G401.6 (cell line): Measurements from ENCODE around the gene PRELP.

ENCODE experiments used
- FAIRE-seq: peaks from 2 replicates; lab custom pipeline; 2012; peaks lifted over from hg19 to GRCh38; lab: Jason Lieb, UNC

The PRELP gene

DNA sequence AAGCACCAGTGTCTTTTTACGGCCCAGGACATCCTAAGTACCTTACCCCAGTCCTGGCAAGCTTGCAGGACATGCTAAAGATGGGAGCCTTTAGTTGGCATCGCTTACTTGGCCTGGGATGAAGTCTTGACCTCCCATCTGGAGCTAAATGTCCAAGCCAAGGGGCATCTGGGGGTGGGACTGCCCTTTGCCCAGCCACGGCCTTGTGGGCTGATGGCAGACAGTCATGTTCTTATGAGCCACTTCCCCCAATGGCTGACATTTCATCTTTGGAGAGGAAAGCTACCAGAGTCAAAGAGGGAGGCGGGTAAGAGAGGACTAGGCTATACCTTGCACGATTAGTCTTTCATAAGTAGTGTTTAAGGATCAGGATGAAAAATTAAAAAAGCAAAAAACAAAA lies 50.5 kb downstream of the PRELP start:
- FAIRE-seq, result no peak

DNA sequence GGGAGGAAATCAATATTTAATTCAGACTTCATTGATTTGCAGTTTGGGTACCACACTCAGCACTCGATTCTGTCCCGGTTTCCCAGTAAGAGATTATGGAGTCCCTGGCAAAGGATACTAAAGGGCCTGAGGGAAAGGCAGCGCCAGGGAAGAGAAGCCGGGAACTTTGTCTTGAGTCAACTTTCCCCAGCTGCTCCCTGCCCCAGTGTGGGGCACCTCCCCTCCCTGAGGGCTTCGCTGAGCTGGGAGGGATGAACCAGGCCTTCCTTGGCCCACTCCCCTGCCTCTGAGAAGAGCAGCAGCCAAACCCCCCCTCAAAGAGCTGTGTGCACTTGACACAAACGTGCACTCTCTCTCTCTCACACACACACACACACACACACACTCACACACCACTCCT lies 51.0 kb downstream of the PRELP start:
- no peak for FAIRE-seq

DNA sequence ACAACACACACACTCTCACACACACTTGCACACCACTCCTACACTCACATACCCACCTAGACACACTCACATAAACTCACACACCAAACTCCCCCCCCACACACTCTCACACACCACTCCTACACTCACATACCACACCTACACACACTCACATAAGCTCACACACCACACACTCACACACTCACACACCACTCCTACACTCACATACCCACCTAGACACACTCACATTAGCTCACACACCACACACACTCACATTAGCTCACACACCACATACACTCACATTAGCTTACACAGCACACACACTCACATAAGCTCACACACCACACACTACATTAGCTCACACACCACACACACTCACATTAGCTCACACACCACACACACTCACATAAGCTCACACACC lies 51.4 kb downstream of the PRELP start:
- FAIRE-seq, result no peak

DNA sequence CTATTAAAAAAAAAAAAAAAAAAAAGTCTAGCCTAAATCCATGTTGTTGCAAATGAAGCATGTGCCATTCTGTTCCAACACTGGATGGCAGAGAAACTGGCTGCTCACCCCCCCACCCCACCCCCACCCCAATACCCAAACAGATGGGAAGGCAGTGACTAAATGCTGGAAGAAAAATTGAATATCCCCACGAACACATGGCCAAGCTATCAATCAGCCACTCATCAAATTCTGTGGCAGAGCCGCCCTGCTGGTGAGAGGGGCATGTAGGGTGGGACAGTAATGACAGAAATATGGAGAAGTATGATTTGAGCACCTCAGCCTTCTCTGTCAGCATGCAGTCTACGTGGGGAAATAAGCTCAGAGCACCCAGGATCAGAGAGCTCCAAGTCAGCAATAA lies 52.5 kb downstream of the PRELP start:
- no peak for FAIRE-seq

DNA sequence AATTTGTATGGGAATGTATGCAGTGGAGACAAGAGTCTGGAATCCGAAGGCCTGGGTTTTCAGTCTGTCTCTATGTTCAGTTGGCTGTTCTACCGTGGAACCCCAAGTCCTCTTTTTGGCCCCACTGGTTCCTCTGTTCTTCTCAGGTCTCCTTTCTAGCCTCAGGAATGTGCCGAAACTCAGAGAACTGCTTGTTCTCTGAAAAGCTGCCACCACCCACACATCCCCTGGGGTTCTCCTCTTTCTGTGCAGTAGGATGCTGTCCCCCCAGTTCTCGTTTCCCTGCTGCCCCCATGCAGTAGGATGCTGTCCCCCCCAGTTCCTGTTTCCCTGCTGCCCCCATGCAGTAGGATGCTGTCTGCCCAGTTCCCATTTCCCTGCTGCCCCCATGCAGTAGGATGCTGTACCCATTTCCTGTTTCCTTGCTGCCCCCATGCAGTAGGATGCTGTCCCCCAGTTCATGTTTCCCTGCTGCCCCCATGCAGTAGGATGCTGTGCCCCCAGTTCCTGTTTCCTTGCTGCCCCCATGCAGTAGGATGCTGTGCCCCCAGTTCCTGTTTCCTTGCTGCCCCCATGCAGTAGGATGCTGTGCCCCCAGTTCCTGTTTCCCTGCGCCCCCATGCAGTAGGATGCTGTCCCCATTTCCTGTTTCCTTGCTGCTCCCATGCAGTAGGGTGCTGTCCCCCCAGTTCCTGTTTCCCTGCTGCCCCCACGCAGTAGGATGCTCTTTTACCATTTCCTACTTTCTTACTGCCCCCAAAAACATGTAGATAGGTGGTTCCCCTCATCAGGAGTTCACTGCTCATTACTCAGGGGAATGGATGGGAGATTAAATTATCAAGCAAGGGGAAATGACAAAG lies 53.6 kb downstream of the PRELP start:
- FAIRE-seq, result no peak

DNA sequence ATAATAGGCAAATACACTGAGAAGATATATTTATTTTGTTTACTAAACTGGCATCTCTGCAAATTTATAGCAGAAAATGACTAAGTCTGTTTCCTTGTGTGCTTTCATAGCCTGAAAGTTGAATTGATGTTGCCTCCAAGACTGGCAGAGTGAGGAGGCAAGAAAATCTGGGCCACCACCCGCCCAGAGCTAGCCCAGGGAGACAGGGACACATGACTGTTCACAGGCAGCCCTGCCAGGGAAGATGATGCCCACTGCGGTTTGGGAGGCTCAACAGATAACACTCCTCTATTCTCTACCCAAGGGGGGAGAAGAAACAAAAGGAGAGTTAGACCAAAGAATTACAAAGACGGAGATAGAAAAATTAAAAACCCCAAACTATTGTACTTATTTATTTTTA lies 55.5 kb downstream of the PRELP start:
- FAIRE-seq, result no peak

DNA sequence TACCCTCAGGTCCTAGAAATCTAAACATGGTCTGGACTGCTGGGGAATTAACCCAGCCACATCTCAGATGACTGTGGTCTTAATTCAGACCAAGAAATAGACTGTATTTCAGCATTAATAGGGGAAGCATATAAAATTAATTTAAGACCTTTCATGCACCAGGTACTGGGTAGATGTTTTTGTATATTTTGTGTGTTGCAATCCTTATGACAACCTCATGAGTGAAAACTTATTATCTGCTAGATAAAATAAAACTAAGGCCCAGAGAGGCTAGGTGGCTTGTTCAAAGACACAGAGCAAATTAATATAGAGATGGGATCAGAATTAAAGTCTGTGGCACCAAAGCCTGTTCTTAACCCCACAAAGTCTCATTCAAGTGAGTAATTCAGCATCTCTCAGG lies 58.4 kb downstream of the PRELP start:
- FAIRE-seq, result no peak

DNA sequence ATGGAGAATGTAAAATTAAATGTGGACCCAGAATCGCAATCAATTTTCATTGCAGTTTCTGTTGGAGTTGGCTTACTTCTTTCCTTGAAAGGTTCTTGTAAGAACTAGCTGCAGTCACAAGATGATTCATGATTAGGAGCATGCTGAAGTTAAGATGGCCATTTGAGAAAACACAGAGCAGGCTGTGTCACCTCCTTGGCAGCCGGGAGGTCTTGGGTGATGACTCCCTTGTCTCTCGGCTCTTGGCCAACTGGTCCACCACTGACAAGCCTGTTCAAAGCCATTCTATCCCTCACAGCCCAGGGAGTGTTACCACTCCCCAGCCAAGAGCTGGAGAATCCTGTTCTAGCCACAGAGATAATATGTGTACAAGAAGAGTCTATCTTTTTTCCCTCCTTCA lies 58.9 kb downstream of the PRELP start:
- no peak for FAIRE-seq

DNA sequence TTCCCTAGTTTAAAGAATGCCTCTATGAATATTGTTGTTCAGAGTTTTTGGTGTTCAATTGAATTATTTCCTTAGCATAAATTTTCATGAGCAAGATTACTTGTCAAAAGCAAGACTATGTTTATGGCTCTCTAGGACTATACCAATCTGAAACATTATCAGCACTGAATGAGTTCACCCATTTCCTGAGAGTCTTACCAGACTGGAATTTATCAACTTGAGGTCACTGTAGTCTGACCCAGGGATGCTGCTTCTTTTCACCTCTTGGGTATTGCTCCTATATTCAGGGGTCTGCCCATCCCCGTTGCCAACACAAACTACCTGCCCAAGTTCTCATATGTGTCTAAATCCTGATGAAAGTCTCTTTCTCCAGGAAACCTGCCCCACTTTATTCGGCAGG lies 61.0 kb downstream of the PRELP start:
- no peak for FAIRE-seq

DNA sequence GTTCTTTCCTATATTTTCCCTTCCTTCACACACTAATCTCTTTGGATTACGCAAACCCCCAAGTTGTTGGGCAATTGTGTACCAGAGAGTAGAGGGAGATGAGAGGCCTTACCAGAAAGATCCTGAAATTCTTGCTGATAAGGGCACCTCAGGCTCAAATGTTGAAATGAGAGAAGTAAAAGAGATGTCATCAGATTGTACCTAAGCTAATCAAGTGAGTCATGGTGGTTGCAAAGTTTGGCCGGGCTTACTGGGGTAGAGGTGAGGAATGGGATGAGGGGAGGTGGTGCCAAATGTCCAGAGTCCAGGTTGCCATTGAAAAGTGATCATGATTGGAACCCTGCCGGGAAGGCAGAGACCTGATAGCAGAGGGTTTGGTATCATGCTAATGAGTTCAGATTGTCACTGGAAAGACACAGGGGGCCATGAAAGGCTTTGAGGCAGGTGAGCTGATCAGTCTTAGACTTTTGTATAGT lies 61.4 kb downstream of the PRELP start:
- no peak for FAIRE-seq

DNA sequence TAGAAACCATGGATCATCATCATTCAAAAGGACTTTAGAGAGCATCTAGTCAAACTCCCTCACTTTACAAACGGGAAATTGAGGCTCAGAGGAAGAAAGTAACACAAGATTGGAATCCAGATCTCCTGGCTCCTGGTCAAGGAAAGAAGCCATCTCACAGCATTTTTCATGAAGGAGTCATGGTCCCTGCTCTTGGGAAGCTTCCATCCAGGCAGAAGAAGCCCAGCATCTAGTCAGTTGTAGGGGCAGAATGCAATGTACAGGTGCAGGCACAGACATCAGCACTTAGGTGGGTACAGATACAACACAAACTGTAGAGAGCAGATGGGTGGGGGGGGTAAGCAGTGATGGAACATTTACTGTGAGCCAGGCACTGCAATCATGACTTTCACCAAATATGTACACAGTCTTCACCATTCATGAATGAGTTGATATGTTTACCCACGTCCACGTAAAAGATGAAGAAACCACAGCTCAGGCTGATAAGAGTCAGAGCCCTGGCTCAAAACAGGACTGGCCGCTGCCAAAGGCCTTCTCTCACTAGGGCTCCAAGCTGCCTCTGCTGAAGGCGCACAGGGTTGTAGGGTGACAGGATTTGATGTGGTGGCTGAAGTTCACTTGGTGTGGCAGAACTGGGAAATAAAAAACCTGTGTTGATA lies 62.3 kb downstream of the PRELP start:
- no peak for FAIRE-seq

DNA sequence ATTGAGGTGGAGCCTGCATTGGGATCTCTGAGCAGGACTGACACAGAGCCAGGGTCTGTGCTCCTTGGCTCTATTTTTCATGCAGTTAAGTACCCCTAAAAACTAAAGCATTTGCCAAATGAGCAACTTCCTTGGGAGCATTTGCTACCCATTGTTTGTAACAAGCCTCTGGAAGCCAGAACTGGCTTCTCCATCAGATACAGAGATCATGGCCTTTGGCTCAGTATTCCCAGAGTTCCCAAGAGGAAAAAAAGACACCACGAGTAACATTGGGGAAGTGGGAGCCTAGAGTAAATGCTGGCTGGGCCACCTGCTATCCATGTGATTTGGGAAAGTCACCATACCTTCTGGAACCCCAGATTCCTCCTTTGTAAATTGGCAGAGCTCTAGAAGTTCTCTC lies 63.1 kb downstream of the PRELP start:
- FAIRE-seq, result no peak

DNA sequence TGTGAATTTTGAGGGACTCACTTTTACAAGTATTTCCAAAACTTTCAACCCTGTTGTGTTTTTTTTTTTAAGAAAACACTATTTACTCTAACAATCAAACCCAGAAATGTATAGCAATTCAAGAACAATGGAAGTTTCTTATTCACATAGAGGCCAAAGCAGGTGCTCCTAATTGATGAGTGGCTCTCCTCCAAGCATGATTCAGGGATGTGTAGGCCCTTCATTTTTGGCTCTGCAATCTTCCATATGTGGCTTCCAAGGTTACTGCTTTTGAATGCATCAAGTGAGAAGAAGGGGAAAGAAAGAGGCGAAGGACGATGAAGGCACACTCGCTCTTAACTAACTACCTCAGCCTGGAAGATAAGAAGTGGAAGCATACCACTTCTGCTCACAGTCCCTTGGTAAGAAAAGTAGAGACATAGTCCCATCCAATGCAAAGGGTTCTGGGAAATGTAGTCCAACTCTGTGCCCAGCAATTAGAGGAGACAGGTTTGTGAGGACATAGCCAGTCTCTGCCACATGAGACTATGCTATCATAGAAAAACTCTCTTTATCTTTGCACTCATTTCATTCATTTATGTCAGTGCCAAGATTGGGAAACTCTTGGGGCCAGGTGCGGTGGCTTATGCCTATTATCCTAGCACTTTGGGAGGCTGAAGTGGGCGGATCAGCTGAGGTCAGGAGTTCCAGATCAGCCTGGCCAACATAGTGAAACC lies 64.4 kb downstream of the PRELP start:
- no peak for FAIRE-seq
